K562 (cell line): ENCODE results near the gene ADSS2. TPM values are rescaled to one million over a fixed set of nuclear protein-coding genes. Genes with fewer than 3 reads are reported as not detected.

ENCODE experiments used
- ATAC-seq: fragments of 200-7000 bp; cut with Tn5 transposase; 3 replicates; pipeline ENCODE4 v1.9.1; 2020; ENCODE audit warnings: moderate library complexity
- BruUV-seq: library from RNA; stranded (reverse); fragments of 400-500 nt; replicated peaks from 2 replicates; lab custom pipeline; 2021; lab: Mats Ljungman, UMichigan
- CTCF ChIA-PET: fragments of 300-600 bp; formaldehyde crosslinking; extraction: SDS; loops from one replicate; lab custom pipeline; 2021; ENCODE audit warnings: low intra/inter-chr PET ratio; lab: Yijun Ruan, JAX
- POLR2A ChIA-PET: fragments of 300-600, 350-650 bp; sonication (Branson Sonifier 250); formaldehyde crosslinking; extraction: SDS; loops from one replicate; lab custom pipeline; 2021; ENCODE audit warnings: antibody characterized with exemption, inconsistent platforms; lab: Yijun Ruan, JAX
- DNase-seq, 4 experiments: peaks; one replicate each; pipeline versions ENCODE4 v3.0.0 to v3.0.0-alpha.2; 2011 to 2018; ENCODE audit warnings: low spot score in 3 of 4, mixed read lengths in 3 of 4; ENCODE audit errors: extremely low read depth in 1 of 4
- FAIRE-seq: peaks from 2 replicates; lab custom pipeline; 2011; peaks lifted over from hg19 to GRCh38; lab: Jason Lieb, UNC
- H2AFZ ChIP-seq: 2 replicates; pipeline ENCODE4 v1.6.0; 2011; ENCODE audit warnings: low read depth, low read length, control low read depth, inconsistent platforms
- H3K27ac ChIP-seq: fragments of 200-600 bp; 3 replicates; pipeline ENCODE4 v1.8.0; 2011; ENCODE audit warnings: low read depth, mild to moderate bottlenecking, control low read depth, inconsistent platforms, low read length, moderate library complexity, mixed read lengths; ENCODE audit errors: extremely low read depth
- H3K27me3 ChIP-seq, 2 experiments: fragments of 300-600 bp in 1 of 2; 2 replicates in 1 of 2; 3 replicates in 1 of 2; pipeline versions ENCODE4 v1.6.0 to v1.8.0; 2011; ENCODE audit warnings: inconsistent platforms in 2 of 2, low read length in 2 of 2, mild to moderate bottlenecking in 1 of 2, mixed read lengths in 1 of 2, moderate library complexity in 1 of 2; ENCODE audit not compliant: control insufficient read depth in 2 of 2, insufficient read depth in 2 of 2
- H3K36me3 ChIP-seq: fragments of 300-600 bp; 3 replicates; pipeline ENCODE4 v1.8.0; 2011; ENCODE audit warnings: mild to moderate bottlenecking, low read length, inconsistent platforms; ENCODE audit not compliant: control insufficient read depth, insufficient read depth
- H3K4me1 ChIP-seq, 2 experiments: fragments of 200-600 bp in 1 of 2; replicated peaks in 1 of 2; 2 replicates in 1 of 2; 3 replicates in 1 of 2; pipeline versions ENCODE4 v1.5.1 to v1.8.0; 2011; ENCODE audit warnings: inconsistent platforms in 2 of 2, low read length in 2 of 2, mild to moderate bottlenecking in 1 of 2, mixed read lengths in 1 of 2, moderate library complexity in 1 of 2; ENCODE audit not compliant: control insufficient read depth in 2 of 2, insufficient read depth in 2 of 2
- H3K4me2 ChIP-seq: 2 replicates; pipeline ENCODE4 v1.6.1; 2011; ENCODE audit warnings: low read length, control low read depth, inconsistent platforms, mixed read lengths; ENCODE audit not compliant: insufficient read depth
- H3K4me3 ChIP-seq: fragments of 200-600 bp; sonication (generic), shearing (Covaris generic); 2 replicates; pipeline ENCODE4 v1.5.1; 2016; ENCODE audit warnings: control low read depth, inconsistent platforms
- H3K79me2 ChIP-seq: fragments of 200-600 bp; 3 replicates; pipeline ENCODE4 v1.8.0; 2011; ENCODE audit warnings: low read length, inconsistent platforms; ENCODE audit not compliant: control insufficient read depth, insufficient read depth
- H3K9ac ChIP-seq, 2 experiments: 2 replicates each; pipeline versions ENCODE4 v1.6.0 to v1.6.1; 2011; ENCODE audit warnings: low read depth in 2 of 2, low read length in 2 of 2, control low read depth in 1 of 2, inconsistent platforms in 1 of 2, mild to moderate bottlenecking in 1 of 2, mixed read lengths in 1 of 2; ENCODE audit not compliant: insufficient read depth in 1 of 2
- H3K9me1 ChIP-seq: one replicate; pipeline ENCODE4 v1.6.0; 2011; ENCODE audit warnings: inconsistent platforms, mild to moderate bottlenecking, low read length, moderate library complexity; ENCODE audit not compliant: control insufficient read depth, insufficient read depth
- H3K9me3 ChIP-seq: replicated peaks from 2 replicates; pipeline ENCODE4 v1.5.1; 2011; ENCODE audit warnings: low read depth, low read length, inconsistent platforms; ENCODE audit not compliant: control insufficient read depth, insufficient read depth
- H4K20me1 ChIP-seq: replicated peaks from 2 replicates; pipeline ENCODE4 v1.6.1; 2011; ENCODE audit warnings: low read length, inconsistent platforms, mixed read lengths; ENCODE audit not compliant: control insufficient read depth, insufficient read depth
- BACH1 ChIP-seq: fragments of 200-800 bp; sonication (Bioruptor generic); IDR thresholded peaks from 2 replicates; pipeline ENCODE4 v1.6.1; 2016; ENCODE audit warnings: missing genetic modification characterization, missing compliant biosample characterization
- DPF2 ChIP-seq: fragments of 450-650 bp; IDR thresholded peaks from 2 replicates; pipeline ENCODE4 v1.6.1; 2016
- ETV5 ChIP-seq: sonication (generic); formaldehyde crosslinking; IDR thresholded peaks from 2 replicates; pipeline ENCODE4 v1.4.0; 2020; ENCODE audit warnings: low read depth, mild to moderate bottlenecking, missing genetic modification reagents
- GABPB1 ChIP-seq: sonication (generic); formaldehyde crosslinking; IDR thresholded peaks from 2 replicates; pipeline ENCODE4 v1.8.0; 2022; ENCODE audit warnings: mild to moderate bottlenecking, missing genetic modification reagents
- MECOM ChIP-seq: fragments of 250-450 bp; sonication (Bioruptor Pico); IDR thresholded peaks from 2 replicates; pipeline ENCODE4 v1.8.0; 2022; ENCODE audit warnings: inconsistent platforms
- NFATC3 ChIP-seq: fragments of 450-650 bp; IDR thresholded peaks from 2 replicates; pipeline ENCODE4 v1.6.1; 2017; ENCODE audit warnings: mild to moderate bottlenecking
- NKRF ChIP-seq: fragments of 450-650 bp; IDR thresholded peaks from 2 replicates; pipeline ENCODE4 v1.6.1; 2016; ENCODE audit warnings: borderline replicate concordance
- RCOR1 ChIP-seq, 2 experiments: IDR thresholded peaks; 2 replicates each; pipeline ENCODE4 v1.6.1; 2012; ENCODE audit warnings: low read depth in 2 of 2, low read length in 2 of 2, borderline replicate concordance in 1 of 2, improper control_type of control experiment in 1 of 2
- TAF15 ChIP-seq: fragments of 200-400 bp; formaldehyde crosslinking; IDR thresholded peaks from 2 replicates; pipeline ENCODE4 v1.6.1; 2017; ENCODE audit warnings: mild to moderate bottlenecking, low read depth, low read length, moderate library complexity
- TGIF2 ChIP-seq: sonication (generic); formaldehyde crosslinking; IDR thresholded peaks from 2 replicates; pipeline ENCODE4 v1.8.1; 2022; ENCODE audit warnings: mild to moderate bottlenecking, missing genetic modification reagents, moderate library complexity
- WHSC1 ChIP-seq: IDR thresholded peaks from one replicate; pipeline ENCODE4 v1.6.1; 2012; ENCODE audit warnings: low read length, control low read depth, inconsistent platforms
- ZNF57 ChIP-seq: fragments of 450-650 bp; formaldehyde crosslinking; IDR thresholded peaks from 2 replicates; pipeline ENCODE4 v1.4.0; 2020; ENCODE audit warnings: mild to moderate bottlenecking, moderate library complexity
- ZNF583 ChIP-seq: fragments of 250-450 bp; sonication (Bioruptor Pico); IDR thresholded peaks from 2 replicates; pipeline ENCODE4 v1.4.0; 2020
- ZNF780A ChIP-seq: fragments of 250-450 bp; sonication (Bioruptor Pico); IDR thresholded peaks from 2 replicates; pipeline ENCODE4 v1.5.0; 2021; ENCODE audit warnings: mild to moderate bottlenecking
- WGBS: fragments of 100-300 bp; shearing (Covaris generic); methylation state at CpG from one replicate; pipeline ENCODE4 v1.1.6; 2016; ENCODE audit warnings: low coverage, mixed read lengths; ENCODE audit not compliant: insufficient coverage; ENCODE audit errors: missing lambda C conversion rate; 5-methylcytosine and 5-hydroxymethylcytosine counted together
- in situ Hi-C: fragments of 300-500 bp; cut with MboI; formaldehyde crosslinking; loops from 4 replicates; pipeline ENCODE4 v1.15.0; 2018; ENCODE audit warnings: inconsistent platforms, mixed read lengths
- intact Hi-C: fragments of 100-400 bp; cut with micrococcal nuclease; formaldehyde crosslinking; loops from 2 replicates; pipeline ENCODE4 v1.14.2; 2022
- polyA plus RNA-seq, 8 experiments: library from polyadenylated mRNA; depleted of rRNA in 4 of 8; stranded (reverse) in 5 of 8; unstranded in 3 of 8; fragments of >200 nt; fragmentation: Nextera tagmentation in 2 of 8; fragmentation: Illumina TruSeq in 1 of 8; extraction: Ambion mirVana in 2 of 8; extraction: Trizol in 1 of 8; gene quantifications; 2 replicates each; pipeline versions ENCODE4 v1.2.1 to v1.2.3, GENCODE V29; 2011 to 2014; ENCODE audit warnings: inconsistent platforms in 1 of 8, missing spikeins in 1 of 8
- total RNA-seq, 7 experiments: library from RNA; depleted of rRNA in 6 of 7; stranded (reverse); fragments of >200 nt in 6 of 7; fragmentation: Illumina TruSeq in 2 of 7; extraction: Trizol in 2 of 7; gene quantifications; 2 replicates each; pipeline versions ENCODE4 v1.2.1 to v1.2.3, GENCODE V29; 2011 to 2021; ENCODE audit warnings: low replicate concordance in 1 of 7
- TF ChIP-seq, protein P1 (sequence below), 3 experiments: IDR thresholded peaks in 2 of 3; conservative IDR thresholded peaks in 1 of 3; 2 replicates each; pipeline ENCODE4 v1.5.1; 2011 to 2012; ENCODE audit warnings: low read length in 3 of 3, mild to moderate bottlenecking in 3 of 3, control low read depth in 2 of 3, improper control_type of control experiment in 1 of 3, inconsistent platforms in 1 of 3, low read depth in 1 of 3, mixed read lengths in 1 of 3, moderate library complexity in 1 of 3; ENCODE audit not compliant: insufficient read depth in 2 of 3

Gene ADSS2
- total and polyA plus RNA-seq, 9 of the 15 experiments (the other 6 are each of a cell fraction or from before 2014, with no cell fraction given): 8.8 to 63.8 (median 59.4) TPM

GRCh38 chr1:244393604-244394176 lies 58.0 kb downstream of the ADSS2 start (continued):
- TF ChIP-seq WHSC1: no peak
- TF ChIP-seq ETV5: peak; percentile 62
- 0 out of 2 replicates have a peak, but pooled peaks have one; percentile 51 for TF ChIP-seq ZNF57
- TF ChIP-seq NKRF: no peak
- TF ChIP-seq ZNF583 (CRISPR knock-in tag): 0 out of 2 replicates have a peak, but pooled peaks have one; percentile 47
- TF ChIP-seq RCOR1 (IDR thresholded peaks at IDR 0.05; ENCODE audit: borderline replicate concordance in 1 of 2, low read depth in 2 of 2, low read length in 2 of 2): peak in 1 of 2 experiments; percentile 58; a peak in 1 of 4 replicates
- peak; percentile 57; the same call in 1 of the 2 replicates for TF ChIP-seq MECOM (CRISPR knock-in tag)
- TF ChIP-seq TGIF2: no peak
- no peak for TF ChIP-seq NFATC3
- TF ChIP-seq BACH1 (tag): peak; percentile 75

GRCh38 chr1:244391761-244392160 lies 59.9 kb downstream of the ADSS2 start:
- no peaks in the 10 kb centered on the region for H4K20me1 ChIP-seq
- BruUV-seq: no TSS peak
- no peak overlapping the region for H3K27ac ChIP-seq
- H3K9ac ChIP-seq: no peak overlapping the region
- H2AFZ ChIP-seq: no peak overlapping the region
- peaks cover 12 to 17% of the 10 kb centered on the region in 2 experiments; a peak in 4 of 5 replicates for H3K4me1 ChIP-seq
- H3K9me1 ChIP-seq: no peaks in the 10 kb centered on the region
- H3K27me3 ChIP-seq: no peaks in the 10 kb centered on the region
- DNase-seq (no peak), FAIRE-seq (no peak), ATAC-seq (no peak)
- CTCF ChIA-PET: no interaction called here
- POLR2A ChIA-PET: interaction anchor here (0.8 to 1.6 kb wide), 4 partner anchors 9 to 32 kb away, joined by 3 to 5 read pairs (median 4); no protein-coding TSS in a partner anchor
- WGBS: 83% methylated on average over 5 of the region's 5 CpGs
- H3K4me2 ChIP-seq: no peak overlapping the region
- no peaks in the 10 kb centered on the region for H3K79me2 ChIP-seq
- intact Hi-C loops (loop anchor here (5.0 to 10.0 kb wide), 2 partner anchors 74 to 153 kb away; no protein-coding TSS in a partner anchor), in situ Hi-C loops (no loop called here)
- H3K4me3 ChIP-seq: no peak overlapping the region
- no peaks in the 10 kb centered on the region for H3K36me3 ChIP-seq
- H3K9me3 ChIP-seq: no peaks in the 10 kb centered on the region
- TF ChIP-seq, protein P1, sequence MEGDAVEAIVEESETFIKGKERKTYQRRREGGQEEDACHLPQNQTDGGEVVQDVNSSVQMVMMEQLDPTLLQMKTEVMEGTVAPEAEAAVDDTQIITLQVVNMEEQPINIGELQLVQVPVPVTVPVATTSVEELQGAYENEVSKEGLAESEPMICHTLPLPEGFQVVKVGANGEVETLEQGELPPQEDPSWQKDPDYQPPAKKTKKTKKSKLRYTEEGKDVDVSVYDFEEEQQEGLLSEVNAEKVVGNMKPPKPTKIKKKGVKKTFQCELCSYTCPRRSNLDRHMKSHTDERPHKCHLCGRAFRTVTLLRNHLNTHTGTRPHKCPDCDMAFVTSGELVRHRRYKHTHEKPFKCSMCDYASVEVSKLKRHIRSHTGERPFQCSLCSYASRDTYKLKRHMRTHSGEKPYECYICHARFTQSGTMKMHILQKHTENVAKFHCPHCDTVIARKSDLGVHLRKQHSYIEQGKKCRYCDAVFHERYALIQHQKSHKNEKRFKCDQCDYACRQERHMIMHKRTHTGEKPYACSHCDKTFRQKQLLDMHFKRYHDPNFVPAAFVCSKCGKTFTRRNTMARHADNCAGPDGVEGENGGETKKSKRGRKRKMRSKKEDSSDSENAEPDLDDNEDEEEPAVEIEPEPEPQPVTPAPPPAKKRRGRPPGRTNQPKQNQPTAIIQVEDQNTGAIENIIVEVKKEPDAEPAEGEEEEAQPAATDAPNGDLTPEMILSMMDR (IDR thresholded peaks at IDR 0.05 in 2 of 3, conservative IDR thresholded peaks at IDR 0.05 in 1 of 3; ENCODE audit: insufficient read depth in 2 of 3, low read depth in 1 of 3, low read length in 3 of 3): no peak
- no peak for TF ChIP-seq GABPB1 (CRISPR knock-in tag)
- TF ChIP-seq BACH1 (tag): no peak
- TF ChIP-seq ZNF780A (CRISPR knock-in tag): no peak
- TF ChIP-seq TAF15: no peak
- TF ChIP-seq DPF2: no peak
